ENCODE data around the gene NOS1.

DNA sequence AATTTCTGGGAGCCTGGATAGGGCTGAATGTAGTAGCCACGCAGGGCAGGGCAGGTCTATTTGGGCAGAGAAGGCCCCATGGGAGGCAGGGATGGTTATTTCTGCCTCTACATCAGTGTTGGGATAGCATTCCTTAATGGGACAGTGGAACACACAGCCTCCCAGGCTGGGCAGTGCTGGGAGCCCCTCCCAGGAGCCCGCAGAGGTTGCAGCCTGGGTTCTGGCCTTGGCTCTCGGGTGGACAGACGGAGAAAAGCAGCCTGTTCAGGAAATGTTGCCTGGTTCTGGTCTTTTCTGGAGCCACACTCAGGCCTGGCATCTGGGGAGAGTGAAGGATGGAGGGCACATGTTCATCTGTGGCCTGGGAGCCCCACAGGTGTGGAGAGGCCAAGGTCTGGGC lies 479 bp upstream of the NOS1 start:
- TF ChIP-seq GATA3 (IDR thresholded peaks at IDR 0.05; ENCODE audit: low read depth, low read length) (no peak), GATA2 (IDR thresholded peaks at IDR 0.05; ENCODE audit: low read depth, low read length) (no peak)

Measured in SH-SY5Y (cell line).